HG03045 (cell line): ENCODE results near the gene CEP95.
"Not testable (repeated sequence)": the region's sequence is repeated elsewhere in the genome, so short reads cannot be mapped to it uniquely, and the experiment has no call there.

Source experiments
- ATAC-seq: cut with Tn5 transposase; IDR thresholded peaks from one replicate; pipeline ENCODE4 v1.9.1; 2021; ENCODE audit warnings: mild to moderate bottlenecking, moderate library complexity; ENCODE audit not compliant: unreplicated experiment

CEP95 gene

DNA sequence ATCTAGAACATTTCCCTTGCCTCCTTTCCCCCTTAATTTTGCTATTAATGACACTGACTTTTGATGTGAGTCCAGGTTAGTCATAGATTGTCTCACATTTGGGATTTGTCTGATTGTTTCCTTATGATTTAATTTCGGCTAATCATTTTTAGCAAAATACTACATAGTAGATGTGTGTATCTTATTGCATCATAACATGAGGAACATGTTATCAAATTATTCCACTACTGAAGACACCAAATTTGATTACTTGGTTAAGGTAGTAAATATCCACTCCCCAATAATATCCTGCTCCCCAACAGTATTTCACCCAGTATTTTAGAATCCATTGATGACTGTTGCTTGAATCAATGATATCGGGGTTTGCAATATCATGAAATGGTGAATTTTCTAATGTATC is 12.7 kb upstream of the CEP95 start:
- no peak for ATAC-seq

DNA sequence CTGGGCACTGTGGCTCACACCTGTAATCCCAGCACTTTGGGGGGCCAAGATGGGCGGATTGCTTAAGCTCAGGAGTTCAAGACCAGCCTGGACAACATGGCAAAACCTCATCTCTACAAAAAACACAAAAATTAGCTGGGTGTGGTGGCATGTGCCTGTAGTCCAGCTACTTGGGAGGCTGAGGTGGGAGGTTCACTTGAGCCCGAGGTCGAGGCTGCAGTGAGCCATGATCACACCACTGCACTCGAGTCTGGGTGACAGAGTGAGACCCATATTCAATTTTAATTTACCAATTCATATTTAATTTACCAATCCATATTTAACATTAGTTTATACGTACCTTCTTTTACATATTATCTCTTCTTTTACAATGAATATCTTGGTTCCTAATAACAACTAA is 11.5 kb upstream of the CEP95 start:
- not testable (repeated sequence) for ATAC-seq

DNA sequence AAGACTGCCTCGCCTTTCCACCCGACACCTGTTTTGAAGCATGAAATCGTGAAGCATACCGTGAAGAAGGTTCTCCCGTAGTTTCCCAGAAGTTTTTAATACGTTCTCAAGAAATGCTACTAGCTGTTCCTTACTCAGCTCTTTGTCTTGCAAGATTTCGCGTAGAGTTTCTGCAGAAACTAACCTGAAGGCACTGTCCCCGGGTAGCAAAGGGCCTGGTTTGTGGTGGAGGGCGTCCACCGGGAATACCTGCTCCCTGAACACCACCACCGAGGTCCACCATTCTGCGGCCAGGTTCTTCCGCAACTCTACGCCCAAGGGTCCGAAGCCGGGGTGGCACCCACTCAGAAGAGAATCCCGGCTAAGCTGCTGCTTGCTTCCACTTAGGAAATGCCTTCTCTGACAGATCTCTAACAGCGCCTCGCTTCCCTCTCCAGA is 10.4 kb upstream of the CEP95 start:
- peak; percentile 30 for ATAC-seq

- ATAC-seq, result peak; percentile 83
These were observed 9.8 kb upstream of the CEP95 start, which contains the start of gene POLG2 for GRCh38 chr17:64496786-64497564. Gene POLG2, minus strand, starts transcription at chr17:64497054. Its CDS starts 86 bp downstream, at chr17:64496968.

- ATAC-seq, result no peak
These were observed 9.2 kb upstream of the CEP95 start for GRCh38 chr17:64497565-64498035.

DNA sequence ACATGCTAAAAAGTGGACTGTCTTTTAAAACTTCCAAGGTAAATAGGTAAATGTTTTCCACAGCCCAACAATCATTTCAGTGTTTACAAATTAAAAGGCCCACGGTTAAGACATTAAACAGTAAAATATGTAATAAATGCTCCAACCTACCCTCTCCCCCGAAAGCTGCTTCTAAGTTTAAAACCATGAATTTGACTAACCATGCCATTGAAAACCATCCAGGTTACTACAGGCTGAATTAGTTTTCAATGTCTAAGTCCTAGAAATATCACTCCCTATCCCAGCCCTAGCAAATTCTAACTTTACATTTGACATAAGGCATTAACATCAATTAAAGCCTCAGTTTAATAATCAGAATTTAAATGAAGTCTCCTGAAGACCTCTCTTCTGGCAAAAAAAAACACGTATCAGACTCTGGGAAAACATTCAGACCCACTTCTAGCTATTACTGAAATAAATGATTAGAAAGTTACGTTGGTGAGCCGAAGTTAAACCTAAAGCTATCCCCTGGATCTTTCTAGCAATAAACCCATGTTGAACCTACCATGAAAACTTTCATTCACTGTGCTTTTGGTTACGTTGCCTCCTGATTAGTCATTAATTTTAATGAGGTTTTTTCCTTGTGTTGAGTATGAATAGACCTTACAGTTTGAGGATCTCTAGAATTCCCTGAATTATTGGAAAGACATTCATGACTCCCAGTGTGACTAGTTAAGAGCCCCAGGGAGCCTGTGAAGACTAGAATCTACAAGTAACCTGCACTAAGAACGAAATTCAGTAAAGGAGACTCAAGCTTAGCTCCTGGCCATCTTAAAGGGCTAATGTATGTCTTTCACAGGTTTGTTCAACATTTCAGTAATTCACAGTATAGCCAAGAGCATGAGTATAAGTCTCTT is 8.2 kb upstream of the CEP95 start:
- no peak for ATAC-seq

GRCh38 chr17:64499805-64500486 is 6.8 kb upstream of the CEP95 start:
- ATAC-seq, result no peak

DNA sequence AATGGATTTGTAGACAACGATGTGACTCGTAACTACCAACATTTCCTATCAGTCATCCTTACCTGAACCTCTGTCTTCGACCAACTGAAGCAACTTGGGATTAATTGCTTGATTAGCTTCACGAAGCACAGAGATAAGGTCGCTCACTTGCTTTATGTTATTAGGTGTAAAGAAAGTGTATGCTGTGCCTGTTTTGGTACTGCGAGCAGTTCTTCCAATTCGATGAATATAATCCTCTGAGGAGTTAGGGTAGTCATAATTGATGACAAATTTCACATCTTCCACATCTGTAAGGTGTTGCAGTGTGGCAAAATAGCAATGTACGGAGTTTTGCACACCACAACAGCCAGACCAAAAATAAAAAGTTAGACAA is 6.3 kb upstream of the CEP95 start:
- ATAC-seq, result no peak

GRCh38 chr17:64500862-64501765 is 5.7 kb upstream of the CEP95 start:
- no peak for ATAC-seq

DNA sequence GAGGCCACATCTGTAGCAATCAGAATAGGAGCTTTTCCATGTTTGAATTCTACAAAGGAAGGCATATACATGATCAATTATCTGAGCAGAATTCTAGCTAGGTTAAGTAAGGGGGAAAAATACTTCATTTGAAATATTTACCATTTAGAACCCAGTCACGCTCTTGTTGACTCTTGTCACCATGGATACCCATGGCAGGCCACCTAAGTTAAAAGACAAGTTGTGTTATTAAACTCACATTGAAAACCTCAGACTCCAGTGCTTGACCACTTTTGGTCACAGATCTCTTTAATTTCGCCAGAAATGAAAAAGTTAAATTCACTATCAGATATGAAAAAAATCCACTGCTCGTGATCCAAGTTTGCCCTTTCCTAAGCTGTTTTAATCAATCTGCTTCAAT is 4.8 kb upstream of the CEP95 start:
- no peak for ATAC-seq

GRCh38 chr17:64502809-64503208 is 4.0 kb upstream of the CEP95 start:
- ATAC-seq, result no peak

GRCh38 chr17:64503341-64503740 is 3.4 kb upstream of the CEP95 start:
- ATAC-seq, result no peak

DNA sequence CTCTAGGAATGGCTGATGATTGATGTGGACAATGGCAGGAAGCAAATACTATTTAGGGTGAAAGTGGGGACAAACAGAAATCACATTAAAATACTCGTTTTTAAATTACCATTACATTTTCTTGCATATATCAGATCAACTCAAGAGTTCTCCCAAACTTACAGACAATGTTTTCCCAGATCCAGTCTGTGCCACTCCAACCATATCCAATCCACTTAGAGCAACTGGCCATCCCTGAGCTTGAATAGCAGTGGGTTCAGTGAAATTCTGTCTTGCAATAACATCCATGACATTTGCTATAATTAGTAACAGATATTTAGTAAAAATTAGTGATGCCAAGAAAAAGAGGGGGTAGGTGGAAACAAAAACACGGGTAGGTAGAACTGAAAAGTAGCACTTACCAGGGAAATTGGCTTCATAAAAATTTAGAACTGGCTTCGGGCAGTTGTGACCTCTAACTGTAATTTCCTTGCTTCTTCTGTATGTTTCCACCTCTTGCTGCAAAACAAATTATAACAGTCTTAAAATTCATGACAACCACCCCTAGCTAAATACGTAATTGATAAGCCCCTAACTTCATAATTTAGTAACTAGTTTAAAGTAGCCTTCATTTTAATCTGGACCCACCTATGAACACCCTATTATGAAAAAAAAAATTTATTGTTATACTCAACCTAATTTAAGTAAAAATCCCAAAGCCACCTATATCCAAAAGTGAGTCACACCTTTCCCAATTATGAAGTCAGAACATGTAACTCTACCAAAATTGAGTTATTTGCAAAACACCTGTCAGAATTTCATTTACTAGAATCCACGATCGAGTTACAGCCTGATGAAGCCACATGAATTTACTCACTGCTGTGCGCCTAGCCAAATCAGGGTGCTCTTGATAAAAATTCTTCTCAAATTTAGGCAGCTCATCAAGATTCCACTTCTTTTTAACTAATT is 2.7 kb upstream of the CEP95 start:
- no peak for ATAC-seq

DNA sequence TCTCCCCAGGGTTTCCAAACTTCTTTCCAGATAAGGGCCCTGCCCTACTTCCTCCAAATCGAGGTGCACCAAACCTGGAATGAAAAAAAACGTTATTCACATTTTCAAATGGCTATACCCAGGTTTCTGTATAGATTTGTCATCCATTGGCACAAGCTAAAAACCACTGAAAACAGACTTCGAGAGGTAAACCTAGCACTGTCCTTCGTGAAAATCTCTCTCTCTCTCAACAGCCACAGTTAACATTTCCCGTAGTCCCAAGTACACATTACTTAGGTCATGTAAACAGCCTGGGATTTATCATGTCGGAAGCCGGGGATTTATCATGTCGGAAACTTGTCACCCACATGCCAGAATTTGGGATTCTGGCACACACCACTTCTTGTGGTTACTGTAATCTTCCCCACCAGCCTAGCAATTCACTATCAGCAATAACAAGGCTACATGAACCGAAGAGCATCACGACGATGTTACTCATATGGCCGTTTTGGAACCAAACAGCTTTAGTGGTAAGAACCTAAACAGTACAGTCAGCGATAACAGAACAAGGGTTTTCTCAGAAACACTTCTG is 1.9 kb upstream of the CEP95 start:
- ATAC-seq, result no peak

- peak; percentile 24 for ATAC-seq
These were observed 1.2 kb upstream of the CEP95 start for GRCh38 chr17:64505340-64506200.

DNA sequence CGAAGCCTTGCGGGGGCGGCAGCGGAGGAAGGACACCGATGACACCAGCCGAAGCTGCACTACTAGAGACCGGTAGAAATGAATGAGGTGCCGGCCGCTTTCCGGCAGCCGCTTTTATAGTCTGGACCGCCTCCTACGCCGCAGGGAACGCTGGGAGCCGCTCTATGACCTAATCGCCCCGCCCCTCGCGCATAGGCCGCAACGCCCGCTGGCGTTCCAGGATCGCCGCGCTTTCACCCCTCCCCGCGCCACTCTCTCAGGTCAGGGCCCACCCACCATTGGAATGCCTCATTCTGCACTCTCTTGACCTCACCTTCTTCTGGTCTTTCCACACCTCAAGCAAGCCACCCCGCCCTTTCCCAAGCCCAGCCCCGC is 589 bp upstream of the CEP95 start, which contains the start of gene DDX5:
TSS of gene DDX5 (minus strand) at position 89 of the 375 bp plus-strand sequence. CDS start 170 bp downstream, outside the sequence.
- ATAC-seq, result peak; percentile 66

GRCh38 chr17:64507413-64507782 is 621 bp downstream of the CEP95 start:
- peak; percentile 16 for ATAC-seq

DNA sequence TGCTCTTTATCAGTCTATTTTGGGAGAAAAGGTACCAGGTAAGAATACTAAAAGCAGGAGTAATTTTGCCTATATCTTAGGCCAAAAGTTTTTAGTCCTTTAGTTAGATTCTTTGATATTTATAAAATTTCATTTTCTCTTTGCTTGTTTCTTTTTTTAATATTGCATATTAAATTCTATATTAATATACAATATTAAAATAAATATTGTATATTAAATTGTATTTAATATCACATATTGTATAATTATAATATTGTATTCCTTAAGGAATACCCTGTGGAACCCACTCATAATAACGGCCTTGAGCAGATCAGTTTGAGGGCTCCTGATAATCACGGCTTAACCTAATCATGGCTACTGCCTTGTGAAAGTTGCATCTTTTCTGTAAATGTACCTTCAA is 1.9 kb downstream of the CEP95 start:
- no peak for ATAC-seq
